GM10266 (cell line): ENCODE results near the gene RBMY1D.
"Not testable (repeated sequence)": the region's sequence is repeated elsewhere in the genome, so short reads cannot be mapped to it uniquely, and the experiment has no call there.

Experiments
- DNase-seq: peaks from one replicate; pipeline ENCODE4 v3.0.0; 2012; ENCODE audit errors: extremely low spot score
- TF ChIP-seq, protein P1 (sequence below): IDR thresholded peaks from 2 replicates; pipeline ENCODE4 v1.5.1; 2012; ENCODE audit warnings: mild to moderate bottlenecking, low read depth; ENCODE audit not compliant: control insufficient read depth, insufficient read depth; ENCODE audit errors: missing control alignments

Gene RBMY1D

DNA sequence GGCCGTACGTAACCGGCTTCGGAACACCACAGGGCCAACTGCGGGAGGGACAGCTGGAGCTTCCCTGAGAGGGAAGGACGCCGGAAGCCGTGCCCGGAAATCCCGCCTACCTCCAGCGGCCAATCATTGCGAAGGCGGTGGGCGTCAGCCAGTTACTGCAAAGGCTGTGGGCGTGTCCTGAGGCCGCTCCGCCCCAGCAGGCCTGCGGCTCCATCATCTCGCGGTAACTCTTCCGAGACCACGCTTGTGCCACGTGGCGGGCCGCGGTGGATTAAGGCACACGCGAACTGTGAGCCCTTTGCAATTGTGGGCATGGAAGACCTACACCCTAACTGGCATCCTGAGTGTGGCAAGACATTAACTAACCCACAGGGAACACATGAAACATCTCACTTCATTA lies at the start of gene RBMY1D:
RBMY1D (minus strand) TSS at position 101 of the 400 bp plus-strand sequence. CDS start 2,013 bp downstream, outside the sequence.
- DNase-seq: not testable (repeated sequence)

GRCh38 chrY:21917932-21918331 lies 23.6 kb upstream of the RBMY1D start, which contains the start of gene RBMY1E:
Gene RBMY1E (minus strand): TSS chrY:21918032. CDS start chrY:21916054, 1,978 bp downstream.
- not testable (repeated sequence) for DNase-seq

GRCh38 chrY:21869407-21870076 lies 24.8 kb downstream of the RBMY1D start:
- not testable (repeated sequence) for DNase-seq

- DNase-seq: no peak
- TF ChIP-seq, protein P1, sequence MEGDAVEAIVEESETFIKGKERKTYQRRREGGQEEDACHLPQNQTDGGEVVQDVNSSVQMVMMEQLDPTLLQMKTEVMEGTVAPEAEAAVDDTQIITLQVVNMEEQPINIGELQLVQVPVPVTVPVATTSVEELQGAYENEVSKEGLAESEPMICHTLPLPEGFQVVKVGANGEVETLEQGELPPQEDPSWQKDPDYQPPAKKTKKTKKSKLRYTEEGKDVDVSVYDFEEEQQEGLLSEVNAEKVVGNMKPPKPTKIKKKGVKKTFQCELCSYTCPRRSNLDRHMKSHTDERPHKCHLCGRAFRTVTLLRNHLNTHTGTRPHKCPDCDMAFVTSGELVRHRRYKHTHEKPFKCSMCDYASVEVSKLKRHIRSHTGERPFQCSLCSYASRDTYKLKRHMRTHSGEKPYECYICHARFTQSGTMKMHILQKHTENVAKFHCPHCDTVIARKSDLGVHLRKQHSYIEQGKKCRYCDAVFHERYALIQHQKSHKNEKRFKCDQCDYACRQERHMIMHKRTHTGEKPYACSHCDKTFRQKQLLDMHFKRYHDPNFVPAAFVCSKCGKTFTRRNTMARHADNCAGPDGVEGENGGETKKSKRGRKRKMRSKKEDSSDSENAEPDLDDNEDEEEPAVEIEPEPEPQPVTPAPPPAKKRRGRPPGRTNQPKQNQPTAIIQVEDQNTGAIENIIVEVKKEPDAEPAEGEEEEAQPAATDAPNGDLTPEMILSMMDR: no peak
These were observed 48.8 kb downstream of the RBMY1D start for GRCh38 chrY:21845481-21845880.

DNA sequence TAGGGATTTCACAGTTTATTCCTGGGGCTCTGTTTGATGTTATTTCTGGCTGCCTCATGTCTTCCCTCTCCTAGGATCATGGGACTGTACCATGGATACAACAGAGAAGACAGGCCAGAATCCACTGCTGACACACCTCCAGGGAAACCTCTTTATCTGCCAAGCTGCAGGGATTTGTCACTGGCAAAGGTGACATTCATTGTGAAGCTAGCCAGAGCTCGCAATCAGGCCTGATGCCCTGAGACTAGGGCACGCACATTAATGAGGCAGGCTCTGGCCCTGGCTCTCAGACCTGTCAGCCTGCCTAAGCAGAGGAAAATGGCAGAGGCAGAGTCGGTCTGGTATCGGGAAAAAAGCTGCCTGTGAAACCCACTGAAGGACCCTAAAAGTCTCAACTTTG lies 52.2 kb downstream of the RBMY1D start:
- no peak for DNase-seq
- TF ChIP-seq, protein P1: no peak

GRCh38 chrY:21839489-21839888 lies 54.8 kb downstream of the RBMY1D start:
- DNase-seq: no peak
- TF ChIP-seq, protein P1: no peak

DNA sequence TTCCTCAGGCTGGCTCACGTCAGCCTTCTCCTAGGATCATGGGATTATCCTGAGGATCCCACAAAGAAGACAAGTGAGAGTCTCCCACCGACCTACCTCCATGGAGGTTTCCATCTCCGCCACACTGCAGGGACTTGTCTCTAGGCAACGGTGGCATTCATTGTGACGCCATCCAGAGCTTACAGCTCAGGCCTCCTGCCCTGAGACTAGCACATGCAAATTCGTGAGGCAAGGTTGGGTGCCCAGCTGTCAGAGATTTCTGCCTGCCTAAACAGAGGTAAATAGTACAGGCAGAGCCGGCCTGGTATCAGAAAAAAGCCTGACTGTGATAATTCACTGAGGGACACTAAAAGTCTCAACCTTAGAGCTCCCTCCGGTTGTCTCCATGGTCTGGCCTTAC lies 58.0 kb downstream of the RBMY1D start:
- TF ChIP-seq, protein P1: no peak
- no peak for DNase-seq

DNA sequence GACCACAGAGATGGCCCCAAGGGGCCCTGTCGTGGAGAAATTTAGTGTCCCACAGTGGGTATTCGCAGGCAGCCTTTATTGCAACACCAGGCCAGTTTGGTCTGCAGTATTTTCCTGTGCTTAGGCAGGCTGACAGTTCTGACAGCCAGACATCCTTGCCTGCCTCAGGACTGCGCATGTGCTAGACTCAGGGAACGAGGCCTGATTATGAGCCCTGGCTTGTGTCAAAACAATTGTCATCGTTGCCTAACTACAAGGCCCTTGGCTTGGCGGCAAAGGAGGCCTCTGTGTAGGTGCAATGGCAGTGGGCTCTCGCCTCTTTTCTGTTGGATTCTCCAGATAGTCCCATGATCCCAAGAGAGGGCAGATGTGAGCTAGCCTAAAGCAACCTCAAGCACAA lies 59.3 kb downstream of the RBMY1D start:
- no peak for DNase-seq
- TF ChIP-seq, protein P1: no peak
